Activated naive CD8-positive, alpha-beta T cell treated with anti-CD3 and anti-CD28 coated beads, Interleukin-2, amount 10 ng/mL, durations not matched to agents 7 days and 5 days (primary cell): ENCODE data around the gene STUM. TPM values are rescaled to one million over a fixed set of nuclear protein-coding genes. Genes with fewer than 3 reads are reported as not detected.

ENCODE experiments used
- ATAC-seq: fragments of 150-1000 bp; cut with Tn5 transposase; one replicate; pipeline ENCODE4 v1.10.0; 2021; ENCODE audit warnings: low read depth, moderate library complexity
- POLR2A ChIA-PET: fragments of 350-600 bp; sonication (Branson Sonifier 250); formaldehyde crosslinking; loops from one replicate; lab custom pipeline; 2021; ENCODE audit warnings: antibody characterized with exemption; lab: Charles Lee
- DNase-seq: peaks from one replicate; pipeline ENCODE4 v3.0.0; 2021
- H3K27ac Mint-ChIP-seq: one replicate; pipeline ENCODE4 v1.8.0; 2022; ENCODE audit warnings: mild to moderate bottlenecking, mixed read lengths
- H3K27me3 Mint-ChIP-seq: one replicate; pipeline ENCODE4 v1.8.0; 2022; ENCODE audit warnings: mild to moderate bottlenecking, moderate library complexity, mixed read lengths
- H3K36me3 Mint-ChIP-seq: one replicate; pipeline ENCODE4 v1.8.0; 2021; ENCODE audit warnings: mild to moderate bottlenecking, mixed read lengths
- H3K4me1 Mint-ChIP-seq: one replicate; pipeline ENCODE4 v1.8.0; 2021; ENCODE audit warnings: mixed read lengths
- H3K4me3 Mint-ChIP-seq: one replicate; pipeline ENCODE4 v1.8.0; 2022; ENCODE audit warnings: mild to moderate bottlenecking, moderate library complexity, mixed read lengths
- H3K9me3 Mint-ChIP-seq: one replicate; pipeline ENCODE4 v1.8.0; 2021; ENCODE audit warnings: mixed read lengths
- total RNA-seq, 2 experiments: library from RNA; stranded (reverse); gene quantifications; one replicate each; pipeline ENCODE4 v1.2.3, GENCODE V29; 2021

The STUM gene
- total RNA-seq, 2 experiments from 2014 or later, result not detected

GRCh38 chr1:226524547-226524946, 24.0 kb upstream of the STUM start:
- Mint-ChIP-seq H3K9me3 (no peaks in the 10 kb centered on the region), H3K27ac (no peak overlapping the region), H3K4me3 (no peak overlapping the region), H3K36me3 (no peaks in the 10 kb centered on the region), H3K27me3 (peaks cover 10% of the 10 kb centered on the region), H3K4me1 (no peaks in the 10 kb centered on the region)
- POLR2A ChIA-PET, result no interaction called here
- DNase-seq, result no peak
- ATAC-seq, result no peak

GRCh38 chr1:226525750-226526149, 22.8 kb upstream of the STUM start:
- ATAC-seq (no peak), DNase-seq (no peak)
- peaks cover 12% of the 10 kb centered on the region for H3K27me3 Mint-ChIP-seq
- POLR2A ChIA-PET, result no interaction called here
- no peaks in the 10 kb centered on the region for H3K36me3 Mint-ChIP-seq
- H3K9me3 Mint-ChIP-seq, result no peaks in the 10 kb centered on the region
- H3K4me1 Mint-ChIP-seq, result no peaks in the 10 kb centered on the region
- H3K4me3 Mint-ChIP-seq, result no peak overlapping the region
- H3K27ac Mint-ChIP-seq, result no peak overlapping the region

- POLR2A ChIA-PET, result no interaction called here
- Mint-ChIP-seq H3K27me3 (peaks cover 18% of the 10 kb centered on the region), H3K4me1 (no peaks in the 10 kb centered on the region), H3K27ac (no peak overlapping the region), H3K36me3 (no peaks in the 10 kb centered on the region), H3K4me3 (no peak overlapping the region), H3K9me3 (no peaks in the 10 kb centered on the region)
- ATAC-seq, result no peak
- DNase-seq, result no peak
Measured at GRCh38 chr1:226526801-226527595, 21.6 kb upstream of the STUM start.

GRCh38 chr1:226529891-226530290, 18.7 kb upstream of the STUM start:
- Mint-ChIP-seq H3K27ac (no peak overlapping the region), H3K4me1 (no peaks in the 10 kb centered on the region), H3K27me3 (peaks cover 9% of the 10 kb centered on the region), H3K9me3 (no peaks in the 10 kb centered on the region), H3K36me3 (no peaks in the 10 kb centered on the region), H3K4me3 (no peak overlapping the region)
- POLR2A ChIA-PET, result no interaction called here
- ATAC-seq (no peak), DNase-seq (no peak)

- no peak for ATAC-seq
- no peaks in the 10 kb centered on the region for H3K4me1 Mint-ChIP-seq
- DNase-seq, result no peak
- H3K27me3 Mint-ChIP-seq, result peaks cover 7% of the 10 kb centered on the region
- POLR2A ChIA-PET, result no interaction called here
- no peaks in the 10 kb centered on the region for H3K9me3 Mint-ChIP-seq
- H3K27ac Mint-ChIP-seq, result no peak overlapping the region
- H3K36me3 Mint-ChIP-seq, result no peaks in the 10 kb centered on the region
- H3K4me3 Mint-ChIP-seq, result no peak overlapping the region
Measured at GRCh38 chr1:226530591-226530990, 18.0 kb upstream of the STUM start.

- POLR2A ChIA-PET, result no interaction called here
- DNase-seq (no peak), ATAC-seq (no peak)
- no peaks in the 10 kb centered on the region for H3K36me3 Mint-ChIP-seq
- no peaks in the 10 kb centered on the region for H3K4me1 Mint-ChIP-seq
- peaks cover 7% of the 10 kb centered on the region for H3K27me3 Mint-ChIP-seq
- no peaks in the 10 kb centered on the region for H3K9me3 Mint-ChIP-seq
- no peak overlapping the region for H3K4me3 Mint-ChIP-seq
- no peak overlapping the region for H3K27ac Mint-ChIP-seq
Measured at GRCh38 chr1:226531360-226532093, 17.0 kb upstream of the STUM start.

GRCh38 chr1:226532553-226532952, 16.0 kb upstream of the STUM start:
- Mint-ChIP-seq H3K4me1 (no peaks in the 10 kb centered on the region), H3K27ac (no peak overlapping the region), H3K27me3 (peaks cover 7% of the 10 kb centered on the region), H3K4me3 (no peak overlapping the region), H3K36me3 (no peaks in the 10 kb centered on the region), H3K9me3 (no peaks in the 10 kb centered on the region)
- no peak for DNase-seq
- ATAC-seq, result no peak
- POLR2A ChIA-PET, result no interaction called here

GRCh38 chr1:226533220-226533619, 15.3 kb upstream of the STUM start:
- Mint-ChIP-seq H3K27ac (no peak overlapping the region), H3K9me3 (no peaks in the 10 kb centered on the region), H3K27me3 (peaks cover 7% of the 10 kb centered on the region), H3K4me1 (no peaks in the 10 kb centered on the region), H3K36me3 (no peaks in the 10 kb centered on the region), H3K4me3 (no peak overlapping the region)
- ATAC-seq (no peak), DNase-seq (no peak)
- POLR2A ChIA-PET, result no interaction called here

- H3K9me3 Mint-ChIP-seq, result no peaks in the 10 kb centered on the region
- POLR2A ChIA-PET, result no interaction called here
- H3K36me3 Mint-ChIP-seq, result no peaks in the 10 kb centered on the region
- no peaks in the 10 kb centered on the region for H3K4me1 Mint-ChIP-seq
- no peak overlapping the region for H3K27ac Mint-ChIP-seq
- ATAC-seq (no peak), DNase-seq (no peak)
- H3K4me3 Mint-ChIP-seq, result no peak overlapping the region
- H3K27me3 Mint-ChIP-seq, result peaks cover 9% of the 10 kb centered on the region
Measured at GRCh38 chr1:226534098-226534497, 14.5 kb upstream of the STUM start.

GRCh38 chr1:226534645-226535044, 13.9 kb upstream of the STUM start:
- H3K9me3 Mint-ChIP-seq, result no peaks in the 10 kb centered on the region
- H3K27ac Mint-ChIP-seq, result no peak overlapping the region
- H3K4me1 Mint-ChIP-seq, result no peaks in the 10 kb centered on the region
- no peaks in the 10 kb centered on the region for H3K36me3 Mint-ChIP-seq
- no peak for DNase-seq
- H3K27me3 Mint-ChIP-seq, result peaks cover 9% of the 10 kb centered on the region
- POLR2A ChIA-PET, result no interaction called here
- H3K4me3 Mint-ChIP-seq, result no peak overlapping the region
- no peak for ATAC-seq

- no peaks in the 10 kb centered on the region for H3K4me1 Mint-ChIP-seq
- no peak for DNase-seq
- ATAC-seq, result no peak
- H3K4me3 Mint-ChIP-seq, result no peak overlapping the region
- no peak overlapping the region for H3K27ac Mint-ChIP-seq
- POLR2A ChIA-PET, result no interaction called here
- no peaks in the 10 kb centered on the region for H3K36me3 Mint-ChIP-seq
- H3K9me3 Mint-ChIP-seq, result no peaks in the 10 kb centered on the region
- peaks cover 7% of the 10 kb centered on the region for H3K27me3 Mint-ChIP-seq
Measured at GRCh38 chr1:226535666-226536065, 12.9 kb upstream of the STUM start.

- DNase-seq, result no peak
- ATAC-seq, result no peak
- no peak overlapping the region for H3K4me3 Mint-ChIP-seq
- H3K9me3 Mint-ChIP-seq, result no peaks in the 10 kb centered on the region
- H3K27me3 Mint-ChIP-seq, result peaks cover 21% of the 10 kb centered on the region
- H3K36me3 Mint-ChIP-seq, result no peaks in the 10 kb centered on the region
- H3K4me1 Mint-ChIP-seq, result no peaks in the 10 kb centered on the region
- POLR2A ChIA-PET, result no interaction called here
- H3K27ac Mint-ChIP-seq, result no peak overlapping the region
Measured at GRCh38 chr1:226541231-226541630, 7.3 kb upstream of the STUM start.

- Mint-ChIP-seq H3K27me3 (peaks cover 27% of the 10 kb centered on the region), H3K36me3 (no peaks in the 10 kb centered on the region), H3K4me3 (no peak overlapping the region), H3K9me3 (no peaks in the 10 kb centered on the region), H3K27ac (no peak overlapping the region), H3K4me1 (no peaks in the 10 kb centered on the region)
- no peak for DNase-seq
- POLR2A ChIA-PET, result no interaction called here
- ATAC-seq, result no peak
Measured at GRCh38 chr1:226541631-226542622, 6.6 kb upstream of the STUM start.
